T-helper 2 cell treated with Interferon-gamma antibody and Interleukin-4, amounts not matched to agents 5 μg/mL and 100 μg/mL, for 36 hours (primary cell): ENCODE data around the gene ARID4B.
"Not testable (repeated sequence)": the region's sequence is repeated elsewhere in the genome, so short reads cannot be mapped to it uniquely, and the experiment has no call there.

Experiments
- DNase-seq: peaks from one replicate; pipeline ENCODE4 v3.0.0; 2021; ENCODE audit warnings: low spot score
- H3K27ac Mint-ChIP-seq: one replicate; pipeline ENCODE4 v1.8.0; 2021; ENCODE audit warnings: mild to moderate bottlenecking, mixed read lengths
- H3K27me3 Mint-ChIP-seq: one replicate; pipeline ENCODE4 v1.8.0; 2021; ENCODE audit warnings: low read depth, mixed read lengths
- H3K36me3 Mint-ChIP-seq: one replicate; pipeline ENCODE4 v1.8.0; 2021; ENCODE audit warnings: low read depth, mixed read lengths
- H3K4me1 Mint-ChIP-seq: one replicate; pipeline ENCODE4 v1.8.0; 2021; ENCODE audit warnings: low read depth, mixed read lengths
- H3K4me3 Mint-ChIP-seq: one replicate; pipeline ENCODE4 v1.8.0; 2022; ENCODE audit warnings: mild to moderate bottlenecking, moderate library complexity, mixed read lengths
- H3K9me3 Mint-ChIP-seq: one replicate; pipeline ENCODE4 v1.8.0; 2021; ENCODE audit warnings: mixed read lengths

Gene ARID4B

GRCh38 chr1:235278915-235279292, 49.1 kb downstream of the ARID4B start:
- H3K4me3 Mint-ChIP-seq: no peak overlapping the region
- H3K27ac Mint-ChIP-seq: no peak overlapping the region
- DNase-seq: no peak
- H3K4me1 Mint-ChIP-seq: peaks cover 27% of the 10 kb centered on the region
- H3K9me3 Mint-ChIP-seq: peaks cover 3% of the 10 kb centered on the region
- peaks cover 4% of the 10 kb centered on the region for H3K36me3 Mint-ChIP-seq
- no peaks in the 10 kb centered on the region for H3K27me3 Mint-ChIP-seq

- peaks cover 3% of the 10 kb centered on the region for H3K9me3 Mint-ChIP-seq
- no peak overlapping the region for H3K27ac Mint-ChIP-seq
- no peak overlapping the region for H3K4me3 Mint-ChIP-seq
- H3K36me3 Mint-ChIP-seq: peaks cover 4% of the 10 kb centered on the region
- DNase-seq: no peak
- H3K27me3 Mint-ChIP-seq: no peaks in the 10 kb centered on the region
- peaks cover 27% of the 10 kb centered on the region for H3K4me1 Mint-ChIP-seq
These were observed 49.6 kb downstream of the ARID4B start for GRCh38 chr1:235278233-235278914.

GRCh38 chr1:235277709-235278108, 50.3 kb downstream of the ARID4B start:
- H3K4me3 Mint-ChIP-seq: no peak overlapping the region
- H3K27ac Mint-ChIP-seq: peak overlapping the region; percentile 38
- H3K27me3 Mint-ChIP-seq: no peaks in the 10 kb centered on the region
- H3K36me3 Mint-ChIP-seq: peaks cover 4% of the 10 kb centered on the region
- H3K4me1 Mint-ChIP-seq: peaks cover 27% of the 10 kb centered on the region
- DNase-seq: no peak
- H3K9me3 Mint-ChIP-seq: peaks cover 3% of the 10 kb centered on the region

GRCh38 chr1:235275836-235276235, 52.1 kb downstream of the ARID4B start:
- peak overlapping the region; percentile 55 for H3K27ac Mint-ChIP-seq
- H3K9me3 Mint-ChIP-seq: peaks cover 3% of the 10 kb centered on the region
- peaks cover 34% of the 10 kb centered on the region for H3K4me1 Mint-ChIP-seq
- peaks cover 4% of the 10 kb centered on the region for H3K36me3 Mint-ChIP-seq
- H3K27me3 Mint-ChIP-seq: no peaks in the 10 kb centered on the region
- peak overlapping the region; percentile 24 for H3K4me3 Mint-ChIP-seq
- DNase-seq: no peak

GRCh38 chr1:235275223-235275622, 52.8 kb downstream of the ARID4B start:
- Mint-ChIP-seq H3K9me3 (peaks cover 3% of the 10 kb centered on the region), H3K27me3 (no peaks in the 10 kb centered on the region), H3K36me3 (peaks cover 3% of the 10 kb centered on the region), H3K27ac (peak overlapping the region; percentile 55), H3K4me3 (peak overlapping the region; percentile 46), H3K4me1 (peaks cover 40% of the 10 kb centered on the region)
- DNase-seq: peak; percentile 14

- H3K27ac Mint-ChIP-seq: no peak overlapping the region
- H3K27me3 Mint-ChIP-seq: no peaks in the 10 kb centered on the region
- H3K4me3 Mint-ChIP-seq: no peak overlapping the region
- H3K9me3 Mint-ChIP-seq: peaks cover 3% of the 10 kb centered on the region
- peaks cover 39% of the 10 kb centered on the region for H3K4me1 Mint-ChIP-seq
- H3K36me3 Mint-ChIP-seq: peaks cover 6% of the 10 kb centered on the region
- no peak for DNase-seq
These were observed 55.1 kb downstream of the ARID4B start for GRCh38 chr1:235272851-235273250.

GRCh38 chr1:235270625-235271024, 57.4 kb downstream of the ARID4B start:
- no peak overlapping the region for H3K4me3 Mint-ChIP-seq
- H3K9me3 Mint-ChIP-seq: no peaks in the 10 kb centered on the region
- DNase-seq: no peak
- peaks cover 6% of the 10 kb centered on the region for H3K36me3 Mint-ChIP-seq
- peaks cover 37% of the 10 kb centered on the region for H3K4me1 Mint-ChIP-seq
- H3K27ac Mint-ChIP-seq: peak overlapping the region; percentile 71
- H3K27me3 Mint-ChIP-seq: no peaks in the 10 kb centered on the region

- not testable (repeated sequence) for H3K36me3 Mint-ChIP-seq, H3K9me3 Mint-ChIP-seq, H3K27ac Mint-ChIP-seq, DNase-seq, H3K27me3 Mint-ChIP-seq, H3K4me3 Mint-ChIP-seq
- H3K4me1 Mint-ChIP-seq: peaks cover 31% of the 10 kb centered on the region
These were observed 58.0 kb downstream of the ARID4B start for GRCh38 chr1:235269990-235270389.

GRCh38 chr1:235268379-235269125, 59.4 kb downstream of the ARID4B start:
- H3K27me3 Mint-ChIP-seq: no peaks in the 10 kb centered on the region
- no peak overlapping the region for H3K4me3 Mint-ChIP-seq
- DNase-seq: no peak
- peaks cover 30% of the 10 kb centered on the region for H3K4me1 Mint-ChIP-seq
- H3K9me3 Mint-ChIP-seq: no peaks in the 10 kb centered on the region
- H3K27ac Mint-ChIP-seq: no peak overlapping the region
- peaks cover 6% of the 10 kb centered on the region for H3K36me3 Mint-ChIP-seq

- no peak for DNase-seq
- Mint-ChIP-seq H3K4me3 (no peak overlapping the region), H3K27ac (no peak overlapping the region), H3K9me3 (no peaks in the 10 kb centered on the region), H3K27me3 (no peaks in the 10 kb centered on the region), H3K36me3 (peaks cover 6% of the 10 kb centered on the region), H3K4me1 (peaks cover 27% of the 10 kb centered on the region)
These were observed 61.0 kb downstream of the ARID4B start for GRCh38 chr1:235266967-235267366.

GRCh38 chr1:235266325-235266724, 61.7 kb downstream of the ARID4B start:
- Mint-ChIP-seq H3K27me3 (no peaks in the 10 kb centered on the region), H3K36me3 (peaks cover 6% of the 10 kb centered on the region), H3K9me3 (no peaks in the 10 kb centered on the region), H3K4me3 (no peak overlapping the region), H3K27ac (no peak overlapping the region), H3K4me1 (peaks cover 25% of the 10 kb centered on the region)
- no peak for DNase-seq

GRCh38 chr1:235265900-235266299, 62.1 kb downstream of the ARID4B start:
- Mint-ChIP-seq H3K27ac (no peak overlapping the region), H3K36me3 (peaks cover 6% of the 10 kb centered on the region), H3K27me3 (no peaks in the 10 kb centered on the region), H3K4me1 (peaks cover 26% of the 10 kb centered on the region), H3K4me3 (no peak overlapping the region), H3K9me3 (no peaks in the 10 kb centered on the region)
- DNase-seq: no peak

- no peaks in the 10 kb centered on the region for H3K9me3 Mint-ChIP-seq
- H3K4me1 Mint-ChIP-seq: peaks cover 27% of the 10 kb centered on the region
- no peak overlapping the region for H3K4me3 Mint-ChIP-seq
- DNase-seq: no peak
- no peak overlapping the region for H3K27ac Mint-ChIP-seq
- H3K36me3 Mint-ChIP-seq: peaks cover 11% of the 10 kb centered on the region
- H3K27me3 Mint-ChIP-seq: no peaks in the 10 kb centered on the region
These were observed 63.7 kb downstream of the ARID4B start for GRCh38 chr1:235264327-235264726.

- no peak overlapping the region for H3K27ac Mint-ChIP-seq
- no peak overlapping the region for H3K4me3 Mint-ChIP-seq
- DNase-seq: no peak
- peaks cover 13% of the 10 kb centered on the region for H3K36me3 Mint-ChIP-seq
- no peaks in the 10 kb centered on the region for H3K9me3 Mint-ChIP-seq
- no peaks in the 10 kb centered on the region for H3K27me3 Mint-ChIP-seq
- peaks cover 31% of the 10 kb centered on the region for H3K4me1 Mint-ChIP-seq
These were observed 65.4 kb downstream of the ARID4B start for GRCh38 chr1:235262539-235262938.
